ENCODE measurements around the gene ZNF277. TPM values are rescaled to one million over a fixed set of nuclear protein-coding genes. Genes with fewer than 3 reads are reported as not detected.

Gene ZNF277
- total RNA-seq, 1 experiment from 2014 or later, result 21.3 TPM

- ChIA-PET RAD21 (ENCODE audit: low non-redundant PET in 1 of 2, low total read pairs in 2 of 2, uncharacterized antibody in 2 of 2, unreplicated experiment in 2 of 2) (no interaction called here), CTCF (no interaction called here), POLR2A (no interaction called here)
- no peak overlapping the region for H3K4me2 ChIP-seq (ENCODE audit: low read length)
- H3K79me2 ChIP-seq (ENCODE audit: insufficient read depth, low read length), result no peaks in the 10 kb centered on the region
- no peaks in the 10 kb centered on the region for H4K20me1 ChIP-seq (ENCODE audit: insufficient read depth)
- no peak overlapping the region for H3K9ac ChIP-seq (ENCODE audit: low read length)
- no peak overlapping the region for H3K27ac ChIP-seq (ENCODE audit: low read depth, low read length)
- H3K27me3 ChIP-seq (ENCODE audit: insufficient read depth, low read length), result no peaks in the 10 kb centered on the region
- intact Hi-C loops (cut with micrococcal nuclease), result no loop called here
- no TSS peak for BruUV-seq (replicated peaks)
- TF ChIP-seq ELF1 (IDR thresholded peaks at IDR 0.05; ENCODE audit: borderline replicate concordance, low read depth) (no peak), MAX (IDR thresholded peaks at IDR 0.05) (no peak), ZBTB33 (IDR thresholded peaks at IDR 0.05; ENCODE audit: extremely low read depth, insufficient replicate concordance, low read length) (no peak), SIN3A (IDR thresholded peaks at IDR 0.05; ENCODE audit: low read depth) (no peak), POLR2AphosphoS5 (IDR thresholded peaks at IDR 0.05; ENCODE audit: low read depth, low read length) (no peak), YY1 (IDR thresholded peaks at IDR 0.05; ENCODE audit: extremely low read depth, insufficient replicate concordance, low read depth, low read length) (no peak), CTCF (IDR thresholded peaks at IDR 0.05 in 2 of 3, conservative IDR thresholded peaks at IDR 0.05 in 1 of 3; ENCODE audit: borderline replicate concordance in 1 of 3, insufficient read depth in 1 of 3, low read depth in 2 of 3, low read length in 2 of 3) (no peak), EZH2phosphoT487 (IDR thresholded peaks at IDR 0.05; ENCODE audit: borderline replicate concordance) (no peak), FOSL1 (IDR thresholded peaks at IDR 0.05; ENCODE audit: low read depth) (no peak), REST (IDR thresholded peaks at IDR 0.05; ENCODE audit: low read depth) (no peak), JUND (IDR thresholded peaks at IDR 0.05) (no peak), TCF7L2 (IDR thresholded peaks at IDR 0.05; ENCODE audit: borderline replicate concordance, extremely low read depth, insufficient read depth, insufficient read length) (no peak), EGR1 (IDR thresholded peaks at IDR 0.05; ENCODE audit: low read depth) (no peak), SRF (IDR thresholded peaks at IDR 0.05; ENCODE audit: low read depth) (no peak), EZH2 (IDR thresholded peaks at IDR 0.05) (no peak), ZFX (IDR thresholded peaks at IDR 0.05) (no peak), CBX3 (IDR thresholded peaks at IDR 0.05; ENCODE audit: low read depth) (no peak)
- no peak overlapping the region for H2AFZ ChIP-seq (ENCODE audit: low read depth, low read length, poor library complexity, severe bottlenecking)
- no peaks in the 10 kb centered on the region for H3K4me1 ChIP-seq (ENCODE audit: control insufficient read depth in 1 of 2, insufficient read depth in 2 of 2, low read length in 2 of 2)
- no peak overlapping the region for H3K4me3 ChIP-seq (replicated peaks in 1 of 2; ENCODE audit: low read depth in 1 of 2, low read length in 2 of 2)
- no peaks in the 10 kb centered on the region for H3K36me3 ChIP-seq (ENCODE audit: control insufficient read depth in 1 of 2, insufficient read depth in 2 of 2, low read length in 2 of 2)
- H3K9me2 ChIP-seq (ENCODE audit: insufficient read depth), result no peaks in the 10 kb centered on the region
- DNase-seq (ENCODE audit: low read depth, low spot score) (no peak), ATAC-seq (no peak)
- no peaks in the 10 kb centered on the region for H3K9me3 ChIP-seq (ENCODE audit: control insufficient read depth in 1 of 2, insufficient read depth in 1 of 2, low read depth in 1 of 2, low read length in 2 of 2)
These were observed 155.7 kb downstream of the ZNF277 start for GRCh38 chr7:112362053-112362650.

Data from HCT116 (cell line).